ENCODE data around the gene NFIB. TPM values are rescaled to one million over a fixed set of nuclear protein-coding genes. Genes with fewer than 3 reads are reported as not detected.

Gene NFIB
- total and polyA plus RNA-seq, 2 donors from 2014 or later, result 15.6 to 112 TPM

DNA sequence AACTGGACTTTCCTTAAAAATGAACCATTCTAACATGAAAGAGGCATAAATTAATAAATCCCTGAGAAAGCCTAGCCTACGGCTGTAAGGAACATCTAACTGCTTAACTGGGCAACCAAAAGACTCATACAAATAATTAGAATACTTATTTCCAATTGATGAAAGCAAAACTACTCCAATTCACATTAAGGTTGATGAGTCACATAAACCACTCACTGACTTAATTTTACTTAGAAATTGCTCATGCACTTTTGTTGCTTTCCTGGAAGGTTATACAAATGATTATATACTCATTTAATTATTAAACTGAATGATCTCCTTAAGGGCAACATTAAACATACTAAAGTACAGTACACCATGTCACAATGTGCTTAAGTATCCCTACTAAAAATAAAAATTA, 101.9 kb downstream of the NFIB start:
- no peaks in the 10 kb centered on the region for H3K9me3 ChIP-seq (ENCODE audit: control insufficient read depth in 2 of 3, insufficient read depth in 1 of 3, low read length in 3 of 3)
- intact Hi-C loops (cut with DNase I), result no loop called here
- H3K4me1 ChIP-seq (ENCODE audit: control insufficient read depth in 2 of 3, insufficient read depth in 2 of 3, low read depth in 1 of 3, low read length in 3 of 3), result peaks cover 0 to 39% (median 13%) of the 10 kb centered on the region in 3 donors
- H3K36me3 ChIP-seq (ENCODE audit: control insufficient read depth in 2 of 3, insufficient read depth in 3 of 3, low read length in 3 of 3), result no peaks in the 10 kb centered on the region
- H3K27ac ChIP-seq (ENCODE audit: low read depth in 2 of 2, low read length in 2 of 2), result peak overlapping the region; percentile 4 to 45
- no peak for DNase-seq
- no peak for TF ChIP-seq CTCF (IDR thresholded peaks at IDR 0.05; ENCODE audit: borderline replicate concordance, extremely low read depth, insufficient read depth)
- peak; percentile 98 for FAIRE-seq
- no peak overlapping the region for H3K4me3 ChIP-seq (ENCODE audit: low read length in 3 of 3)
- no peak overlapping the region for H3K9ac ChIP-seq (ENCODE audit: low read length in 3 of 3)
- no peaks in the 10 kb centered on the region for H3K27me3 ChIP-seq (ENCODE audit: control insufficient read depth, insufficient read depth, low read length)

DNA sequence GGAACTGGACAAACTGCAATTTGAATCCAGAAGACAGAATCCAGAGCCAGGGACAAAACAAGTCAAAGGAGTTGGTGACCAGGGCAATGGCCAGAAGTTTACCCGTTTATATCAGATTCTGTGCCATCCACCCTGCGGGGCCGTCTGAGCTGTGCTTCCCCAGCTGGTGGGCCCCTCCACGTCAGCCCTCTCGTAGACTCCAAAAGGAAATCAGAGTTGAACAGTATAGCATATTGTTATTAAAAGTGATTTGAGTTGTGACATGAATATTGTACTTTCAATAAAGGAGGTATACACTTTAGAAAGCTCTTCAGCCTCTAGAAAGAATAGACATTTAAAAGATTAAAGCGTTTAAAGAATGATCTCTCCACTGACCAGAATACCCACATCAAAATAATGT, 102.4 kb downstream of the NFIB start:
- H3K9me3 ChIP-seq (ENCODE audit: control insufficient read depth in 2 of 3, insufficient read depth in 1 of 3, low read length in 3 of 3), result no peaks in the 10 kb centered on the region
- no peaks in the 10 kb centered on the region for H3K27me3 ChIP-seq (ENCODE audit: control insufficient read depth, insufficient read depth, low read length)
- TF ChIP-seq CTCF (IDR thresholded peaks at IDR 0.05; ENCODE audit: borderline replicate concordance, extremely low read depth, insufficient read depth), result no peak
- peak overlapping the region; percentile 4 to 45 for H3K27ac ChIP-seq (ENCODE audit: low read depth in 2 of 2, low read length in 2 of 2)
- peaks cover 0 to 39% (median 13%) of the 10 kb centered on the region in 3 donors for H3K4me1 ChIP-seq (ENCODE audit: control insufficient read depth in 2 of 3, insufficient read depth in 2 of 3, low read depth in 1 of 3, low read length in 3 of 3)
- H3K4me3 ChIP-seq (ENCODE audit: low read length in 3 of 3), result no peak overlapping the region
- FAIRE-seq, result no peak
- no peak overlapping the region for H3K9ac ChIP-seq (ENCODE audit: low read length in 3 of 3)
- no peaks in the 10 kb centered on the region for H3K36me3 ChIP-seq (ENCODE audit: control insufficient read depth in 2 of 3, insufficient read depth in 3 of 3, low read length in 3 of 3)
- intact Hi-C loops (cut with DNase I), result no loop called here
- DNase-seq, result no peak

DNA sequence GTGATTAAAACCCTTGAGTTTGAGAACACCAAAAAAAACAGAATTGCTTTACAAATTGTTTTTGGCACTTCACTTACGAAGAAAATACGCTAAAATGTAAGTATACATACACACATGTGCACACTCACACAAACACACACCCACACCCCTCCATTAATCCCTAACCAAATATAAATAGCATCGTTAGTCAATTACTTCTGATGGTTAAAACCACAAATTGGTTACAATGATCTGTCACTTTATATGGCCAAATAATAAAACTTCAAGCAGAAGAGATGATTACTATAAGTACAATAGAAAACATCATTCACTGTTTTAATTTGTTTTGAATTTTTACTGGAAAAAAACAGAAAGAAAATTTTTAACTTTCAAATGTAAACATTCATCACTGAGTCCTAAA, 103.5 kb downstream of the NFIB start:
- H3K4me1 ChIP-seq (ENCODE audit: control insufficient read depth in 2 of 3, insufficient read depth in 2 of 3, low read depth in 1 of 3, low read length in 3 of 3), result peaks cover 0 to 43% (median 13%) of the 10 kb centered on the region in 3 donors
- FAIRE-seq (peak; percentile 25), DNase-seq (no peak)
- no peaks in the 10 kb centered on the region for H3K36me3 ChIP-seq (ENCODE audit: control insufficient read depth in 2 of 3, insufficient read depth in 3 of 3, low read length in 3 of 3)
- no peak overlapping the region for H3K9ac ChIP-seq (ENCODE audit: low read length in 3 of 3)
- no peak for TF ChIP-seq CTCF (IDR thresholded peaks at IDR 0.05; ENCODE audit: borderline replicate concordance, extremely low read depth, insufficient read depth)
- no peaks in the 10 kb centered on the region for H3K27me3 ChIP-seq (ENCODE audit: control insufficient read depth, insufficient read depth, low read length)
- no peak overlapping the region for H3K27ac ChIP-seq (ENCODE audit: low read depth in 2 of 2, low read length in 2 of 2)
- intact Hi-C loops (cut with DNase I), result no loop called here
- no peak overlapping the region for H3K4me3 ChIP-seq (ENCODE audit: low read length in 3 of 3)
- H3K9me3 ChIP-seq (ENCODE audit: control insufficient read depth in 2 of 3, insufficient read depth in 1 of 3, low read length in 3 of 3), result no peaks in the 10 kb centered on the region

Measured in kidney (tissue), 14 donors.